K562 (cell line): Measurements from ENCODE around the gene TCP10L. TPM values are rescaled to one million over a fixed set of nuclear protein-coding genes. Genes with fewer than 3 reads are reported as not detected.
A peak's percentile ranks its signal among the peaks of the same experiment; 100 is the strongest.

ENCODE experiments used
- CHD7 ChIP-seq: fragments of 200-600 bp; sonication (generic); IDR thresholded peaks from one replicate; pipeline ENCODE4 v1.6.1; 2012; ENCODE audit warnings: mild to moderate bottlenecking, low read depth, low read length, inconsistent platforms
- CUX1 ChIP-seq: fragments of 200-800 bp; sonication (Bioruptor generic); IDR thresholded peaks from 2 replicates; pipeline ENCODE4 v1.6.1; 2016; ENCODE audit warnings: missing genetic modification characterization, missing compliant biosample characterization
- NR1H2 ChIP-seq: sonication (generic); formaldehyde crosslinking; IDR thresholded peaks from 2 replicates; pipeline ENCODE4 v1.4.0; 2020; ENCODE audit warnings: mild to moderate bottlenecking, missing genetic modification reagents
- POLR2B ChIP-seq: fragments of 450-650 bp; IDR thresholded peaks from 2 replicates; pipeline ENCODE4 v1.6.1; 2018; ENCODE audit warnings: low read depth; ENCODE audit not compliant: partially characterized antibody
- RBBP5 ChIP-seq: fragments of 200-600 bp; sonication (generic); IDR thresholded peaks from 2 replicates; pipeline ENCODE4 v1.6.1; 2012; ENCODE audit warnings: borderline replicate concordance, mild to moderate bottlenecking, low read length, control low read depth, inconsistent platforms; ENCODE audit not compliant: insufficient read depth, poor library complexity, severe bottlenecking
- RBM34 ChIP-seq: fragments of 200-400 bp; formaldehyde crosslinking; IDR thresholded peaks from 2 replicates; pipeline ENCODE4 v1.6.1; 2018; ENCODE audit warnings: low read length, borderline replicate concordance; ENCODE audit not compliant: insufficient read depth
- SMARCE1 ChIP-seq: fragments of 450-650 bp; IDR thresholded peaks from 2 replicates; pipeline ENCODE4 v1.7.1; 2016; ENCODE audit warnings: mild to moderate bottlenecking
- ZNF124 ChIP-seq: sonication (generic); formaldehyde crosslinking; IDR thresholded peaks from 2 replicates; pipeline ENCODE4 v1.8.1; 2022; ENCODE audit warnings: missing genetic modification reagents
- ZNF707 ChIP-seq: fragments of 250-450 bp; sonication (Bioruptor Pico); conservative IDR thresholded peaks from 2 replicates; pipeline ENCODE4 v1.8.0; 2022; ENCODE audit warnings: inconsistent platforms, mild to moderate bottlenecking, moderate library complexity
- polyA plus RNA-seq, 8 experiments: library from polyadenylated mRNA; depleted of rRNA in 4 of 8; stranded (reverse) in 5 of 8; unstranded in 3 of 8; fragments of >200 nt; fragmentation: Nextera tagmentation in 2 of 8; fragmentation: Illumina TruSeq in 1 of 8; extraction: Ambion mirVana in 2 of 8; extraction: Trizol in 1 of 8; gene quantifications; 2 replicates each; pipeline versions ENCODE4 v1.2.1 to v1.2.3, GENCODE V29; 2011 to 2014; ENCODE audit warnings: inconsistent platforms in 1 of 8, missing spikeins in 1 of 8
- total RNA-seq, 7 experiments: library from RNA; depleted of rRNA in 6 of 7; stranded (reverse); fragments of >200 nt in 6 of 7; fragmentation: Illumina TruSeq in 2 of 7; extraction: Trizol in 2 of 7; gene quantifications; 2 replicates each; pipeline versions ENCODE4 v1.2.1 to v1.2.3, GENCODE V29; 2011 to 2021; ENCODE audit warnings: low replicate concordance in 1 of 7

Gene TCP10L
- total and polyA plus RNA-seq, 9 of the 15 experiments (the other 6 are each of a cell fraction or from before 2014, with no cell fraction given): 0.34 to 0.91 (median 0.56) TPM; not detected in 2

DNA sequence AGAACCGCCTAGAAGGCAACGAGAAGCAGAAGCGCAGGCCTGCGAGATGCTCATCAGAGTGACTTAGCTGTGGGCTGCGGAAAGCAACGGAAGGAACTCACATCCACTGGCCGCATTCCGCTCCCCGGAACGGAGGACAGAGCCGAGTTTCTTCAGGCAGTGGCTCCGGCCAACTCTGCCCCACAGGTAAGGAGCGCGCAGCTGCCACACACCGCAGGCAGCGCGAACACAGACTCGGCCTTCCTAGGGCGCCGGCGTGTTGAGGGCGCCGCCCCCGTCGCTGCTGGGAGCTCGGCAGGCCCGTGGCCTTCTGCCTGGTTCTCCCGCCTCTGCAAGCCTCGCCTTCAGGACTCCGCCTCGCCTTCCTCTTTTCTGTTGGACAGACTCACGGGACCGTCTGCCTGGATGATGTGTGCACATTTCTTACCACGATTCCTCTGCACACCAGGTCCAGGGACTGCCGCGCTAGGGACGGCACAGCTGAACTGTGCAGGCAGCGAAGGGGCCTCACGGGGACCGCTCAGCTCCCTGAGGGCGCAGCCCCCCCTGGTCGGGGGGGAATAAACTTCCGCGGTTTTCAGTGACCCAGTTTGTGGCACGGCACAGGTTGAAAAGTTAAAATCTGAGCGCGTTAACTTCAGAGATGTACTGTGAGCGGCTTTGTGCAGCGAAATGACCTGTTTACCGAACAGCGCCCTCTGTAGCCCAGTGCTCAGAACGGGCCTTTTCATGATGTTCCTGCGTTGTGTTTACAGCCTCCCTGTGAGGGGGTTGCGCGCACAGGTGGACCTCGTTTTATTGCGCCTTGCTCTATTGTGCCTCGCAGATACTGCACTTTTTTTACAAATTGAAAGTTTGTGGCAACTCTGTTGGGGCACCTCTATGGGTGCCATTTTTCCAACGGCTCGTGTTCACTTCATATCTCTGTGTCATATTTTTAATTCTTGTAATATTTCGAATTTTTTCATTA is 15.8 kb downstream of the TCP10L start (continued):
- TF ChIP-seq CUX1 (CRISPR knock-in tag) (no peak), RBM34 (no peak), ZNF124 (CRISPR knock-in tag) (0 out of 2 replicates have a peak, but pooled peaks have one; percentile 25), ZNF707 (CRISPR knock-in tag) (no peak), NR1H2 (CRISPR knock-in tag) (no peak), CHD7 (no peak), RBBP5 (peak; percentile 27), SMARCE1 (peak; percentile 77), POLR2B (no peak)
